Lower lobe of right lung (tissue), 2 donors: Measurements from ENCODE around the gene SMIM35. TPM values are rescaled to one million over a fixed set of nuclear protein-coding genes. Genes with fewer than 3 reads are reported as not detected.

Source experiments
- ATAC-seq, 2 donors: fragments of 200-7000 bp; cut with Tn5 transposase; one replicate each; pipeline ENCODE4 v1.9.1; 2020 to 2022; ENCODE audit warnings: mild to moderate bottlenecking in 2 of 2, moderate library complexity in 2 of 2
- DNase-seq: peaks from one replicate; pipeline ENCODE4 v3.0.0-alpha.2; 2020
- H3K27ac ChIP-seq: fragments of 200-600 bp; one replicate; pipeline ENCODE4 v1.8.0; 2022
- H3K27me3 ChIP-seq: fragments of 200-600 bp; one replicate; pipeline ENCODE4 v1.8.0; 2022; ENCODE audit warnings: low read depth
- H3K36me3 ChIP-seq: fragments of 200-600 bp; one replicate; pipeline ENCODE4 v1.8.0; 2022; ENCODE audit warnings: mild to moderate bottlenecking
- H3K4me1 ChIP-seq: fragments of 200-600 bp; one replicate; pipeline ENCODE4 v1.8.0; 2022
- H3K4me3 ChIP-seq: fragments of 200-600 bp; one replicate; pipeline ENCODE4 v1.8.0; 2022; ENCODE audit warnings: mild to moderate bottlenecking
- H3K9me3 ChIP-seq: fragments of 200-600 bp; one replicate; pipeline ENCODE4 v1.8.0; 2022
- CTCF ChIP-seq: fragments of 200-600 bp; IDR thresholded peaks from one replicate; pipeline ENCODE4 v1.8.0; 2022; ENCODE audit warnings: antibody characterized with exemption, mild to moderate bottlenecking
- intact Hi-C: fragments of 100-400 bp; cut with DNase I; formaldehyde crosslinking; loops from one replicate; pipeline ENCODE4 v1.11.0; 2022
- total RNA-seq: library from RNA; stranded (reverse); fragmentation: NEBNext Ultra II Directional; extraction: Animal tissue kit (Norgen Biotek cat#: 25700); gene quantifications from one replicate; pipeline ENCODE4 v1.2.1, GENCODE V29; 2021
- donor health status: DM: no; HTN: yes; CAD: no; lungs with severe emphysema.

SMIM35 gene
- total RNA-seq, 1 donor from 2014 or later, result not detected

GRCh38 chr11:118112711-118113430 is 26.1 kb upstream of the SMIM35 start:
- Histone ChIP-seq H3K36me3 (no peaks in the 10 kb centered on the region), H3K27me3 (no peaks in the 10 kb centered on the region), H3K4me1 (no peaks in the 10 kb centered on the region), H3K27ac (no peak overlapping the region), H3K4me3 (no peak overlapping the region), H3K9me3 (no peaks in the 10 kb centered on the region)
- intact Hi-C loops, result no loop called here
- no peak for ATAC-seq
- no peak for TF ChIP-seq CTCF
- DNase-seq, result no peak

- Histone ChIP-seq H3K4me1 (no peaks in the 10 kb centered on the region), H3K4me3 (no peak overlapping the region), H3K27ac (no peak overlapping the region), H3K9me3 (no peaks in the 10 kb centered on the region), H3K36me3 (no peaks in the 10 kb centered on the region), H3K27me3 (no peaks in the 10 kb centered on the region)
- intact Hi-C loops, result no loop called here
- TF ChIP-seq CTCF, result no peak
- ATAC-seq (no peak), DNase-seq (no peak)
Observed at GRCh38 chr11:118111744-118112035, 24.9 kb upstream of the SMIM35 start.

GRCh38 chr11:118111019-118111743 is 24.4 kb upstream of the SMIM35 start:
- no peak for DNase-seq
- ATAC-seq, result no peak

GRCh38 chr11:118109231-118109630 is 22.5 kb upstream of the SMIM35 start:
- ATAC-seq, result no peak
- no peak overlapping the region for H3K4me3 ChIP-seq
- H3K27me3 ChIP-seq, result no peaks in the 10 kb centered on the region
- TF ChIP-seq CTCF, result no peak
- no peak overlapping the region for H3K27ac ChIP-seq
- DNase-seq, result no peak
- no peaks in the 10 kb centered on the region for H3K4me1 ChIP-seq
- H3K36me3 ChIP-seq, result no peaks in the 10 kb centered on the region
- no peaks in the 10 kb centered on the region for H3K9me3 ChIP-seq
- intact Hi-C loops, result no loop called here

More at GRCh38 chr11:118111019-118111743, 24.4 kb upstream of the SMIM35 start:
- H3K4me1 ChIP-seq, result no peaks in the 10 kb centered on the region
- intact Hi-C loops, result no loop called here
- H3K27me3 ChIP-seq, result no peaks in the 10 kb centered on the region
- H3K4me3 ChIP-seq, result no peak overlapping the region
- no peaks in the 10 kb centered on the region for H3K36me3 ChIP-seq
- H3K9me3 ChIP-seq, result no peaks in the 10 kb centered on the region
- no peak overlapping the region for H3K27ac ChIP-seq
- no peak for TF ChIP-seq CTCF

- H3K4me1 ChIP-seq, result no peaks in the 10 kb centered on the region
- no peak overlapping the region for H3K4me3 ChIP-seq
- H3K27ac ChIP-seq, result no peak overlapping the region
- TF ChIP-seq CTCF, result no peak
- no peaks in the 10 kb centered on the region for H3K27me3 ChIP-seq
- ATAC-seq (no peak), DNase-seq (no peak)
- intact Hi-C loops, result no loop called here
- H3K36me3 ChIP-seq, result no peaks in the 10 kb centered on the region
- H3K9me3 ChIP-seq, result no peaks in the 10 kb centered on the region
Observed at GRCh38 chr11:118108513-118108912, 21.8 kb upstream of the SMIM35 start.
